GM23338 (cell line): Measurements from ENCODE around the gene HINT2.

ENCODE experiments used
- CREB1 ChIP-seq: fragments of 250-450 bp; sonication (Bioruptor Pico); IDR thresholded peaks from 2 replicates; pipeline ENCODE4 v1.5.0; 2020; ENCODE audit warnings: low read depth, mild to moderate bottlenecking, moderate library complexity
- CTCF ChIP-seq, 2 experiments: fragments of 200-600 bp in 1 of 2; sonication (generic) in 1 of 2; conservative IDR thresholded peaks; 2 replicates each; pipeline versions ENCODE4 v1.5.1 to v1.6.1; 2016 to 2017; ENCODE audit warnings: antibody characterized with exemption in 2 of 2, low read depth in 2 of 2, mild to moderate bottlenecking in 2 of 2, moderate library complexity in 1 of 2
- EZH2 ChIP-seq: fragments of 200-600 bp; sonication (generic); IDR thresholded peaks from one replicate; pipeline ENCODE4 v1.8.0; 2017; ENCODE audit warnings: antibody characterized with exemption, mild to moderate bottlenecking, low read depth; ENCODE audit not compliant: unreplicated experiment
- EZH2phosphoT487 ChIP-seq: fragments of 200-600 bp; sonication (generic); IDR thresholded peaks from one replicate; pipeline ENCODE4 v1.8.1; 2018; ENCODE audit warnings: antibody characterized with exemption; ENCODE audit not compliant: unreplicated experiment
- NANOG ChIP-seq: IDR thresholded peaks from 2 replicates; pipeline ENCODE4 v1.6.1; 2016; ENCODE audit warnings: antibody characterized with exemption, borderline replicate concordance
- POLR2AphosphoS5 ChIP-seq: IDR thresholded peaks from 2 replicates; pipeline ENCODE4 v1.6.1; 2016; ENCODE audit warnings: antibody characterized with exemption, low read depth

- TF ChIP-seq CTCF (conservative IDR thresholded peaks at IDR 0.05; ENCODE audit: low read depth in 2 of 2) (no peak), CREB1 (CRISPR knock-in tag) (no peak), EZH2phosphoT487 (no peak), EZH2 (no peak), POLR2AphosphoS5 (no peak), NANOG (no peak)
Measured at GRCh38 chr9:35831040-35831439, 16.2 kb upstream of the HINT2 start.
